ENCODE data around the gene TEDDM1. TPM values are rescaled to one million over a fixed set of nuclear protein-coding genes. Genes with fewer than 3 reads are reported as not detected.

Gene TEDDM1, protein sequence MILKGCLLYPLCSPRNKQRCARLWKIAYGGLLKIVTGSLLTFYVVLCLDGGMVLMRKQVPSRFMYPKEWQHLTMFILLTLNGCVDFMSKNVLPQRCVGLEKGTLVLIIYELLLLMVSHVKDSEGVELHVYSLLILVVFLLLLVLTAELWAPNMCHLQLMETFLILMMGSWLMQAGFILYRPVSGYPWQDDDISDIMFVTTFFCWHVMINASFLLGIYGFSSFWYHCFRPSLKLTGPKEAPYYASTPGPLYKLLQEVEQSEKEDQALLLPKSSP
- total RNA-seq = not detected

GRCh38 chr1:182400567-182400966, at the start of gene TEDDM1:
TSS of gene TEDDM1 (minus strand) at chr1:182400667. CDS start at chr1:182400485, 182 bp downstream.

GRCh38 chr1:182450087-182450486, 49.6 kb upstream of the TEDDM1 start, which contains the start of gene RGSL1:
TSS of gene RGSL1 (plus strand) at chr1:182450146. CDS start at chr1:182450166, 20 bp downstream.

DNA sequence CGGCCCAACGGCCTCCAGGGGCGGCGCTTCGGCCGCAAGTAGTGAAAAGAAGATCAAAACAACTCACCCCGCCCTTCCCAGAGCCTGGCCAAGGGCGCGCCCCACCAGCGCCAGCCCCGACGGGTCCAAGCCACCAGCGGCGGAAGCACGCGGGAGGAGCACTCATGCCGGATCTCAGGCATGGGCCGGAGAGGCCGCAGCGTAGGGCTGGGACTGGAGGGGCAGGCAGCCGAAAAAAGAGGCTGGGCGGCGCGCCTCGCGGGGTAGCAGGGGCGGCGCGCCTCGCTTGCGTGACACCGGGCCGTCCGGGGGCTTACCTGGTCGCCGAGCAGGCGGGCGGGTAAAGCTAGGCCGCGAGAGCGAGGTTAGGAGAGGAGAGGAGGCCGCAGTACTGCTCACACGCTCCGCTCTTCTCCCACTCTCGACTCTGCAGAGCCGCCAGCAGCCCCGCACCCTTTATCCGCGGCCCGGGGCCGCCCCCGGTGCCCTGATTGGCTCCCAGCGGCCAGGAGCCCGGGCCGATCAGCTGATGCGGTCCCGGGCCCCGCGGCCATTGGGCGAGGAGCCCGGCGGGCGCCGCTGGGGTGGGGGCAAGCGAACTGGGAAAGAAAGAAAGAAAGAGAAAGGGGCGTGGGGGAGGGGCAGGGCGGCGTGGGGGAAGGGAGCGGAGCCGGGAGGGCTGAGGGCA, 9.0 kb downstream of the TEDDM1 start, which contains the start of gene GLUL:
Gene GLUL (minus strand): TSS at position 429 of the 688 bp plus-strand sequence. CDS start 3,053 bp downstream, outside the sequence.

Other genes with a start within 250 kb of the TEDDM1 start
- gene GLUL, start 8.9 kb downstream of the TEDDM1 start, total RNA-seq = 488 TPM
- gene RGSL1, start 49.5 kb upstream of the TEDDM1 start, total RNA-seq = not detected
- gene RNASEL, start 188.6 kb upstream of the TEDDM1 start, total RNA-seq = 10.0 TPM
- 56.7 TPM for gene RGS16, start 203.7 kb upstream of the TEDDM1 start, total RNA-seq

Measured in camera-type eye (tissue), 1 donor.